Measurements from ENCODE around the gene RAB7A.

The RAB7A gene

DNA sequence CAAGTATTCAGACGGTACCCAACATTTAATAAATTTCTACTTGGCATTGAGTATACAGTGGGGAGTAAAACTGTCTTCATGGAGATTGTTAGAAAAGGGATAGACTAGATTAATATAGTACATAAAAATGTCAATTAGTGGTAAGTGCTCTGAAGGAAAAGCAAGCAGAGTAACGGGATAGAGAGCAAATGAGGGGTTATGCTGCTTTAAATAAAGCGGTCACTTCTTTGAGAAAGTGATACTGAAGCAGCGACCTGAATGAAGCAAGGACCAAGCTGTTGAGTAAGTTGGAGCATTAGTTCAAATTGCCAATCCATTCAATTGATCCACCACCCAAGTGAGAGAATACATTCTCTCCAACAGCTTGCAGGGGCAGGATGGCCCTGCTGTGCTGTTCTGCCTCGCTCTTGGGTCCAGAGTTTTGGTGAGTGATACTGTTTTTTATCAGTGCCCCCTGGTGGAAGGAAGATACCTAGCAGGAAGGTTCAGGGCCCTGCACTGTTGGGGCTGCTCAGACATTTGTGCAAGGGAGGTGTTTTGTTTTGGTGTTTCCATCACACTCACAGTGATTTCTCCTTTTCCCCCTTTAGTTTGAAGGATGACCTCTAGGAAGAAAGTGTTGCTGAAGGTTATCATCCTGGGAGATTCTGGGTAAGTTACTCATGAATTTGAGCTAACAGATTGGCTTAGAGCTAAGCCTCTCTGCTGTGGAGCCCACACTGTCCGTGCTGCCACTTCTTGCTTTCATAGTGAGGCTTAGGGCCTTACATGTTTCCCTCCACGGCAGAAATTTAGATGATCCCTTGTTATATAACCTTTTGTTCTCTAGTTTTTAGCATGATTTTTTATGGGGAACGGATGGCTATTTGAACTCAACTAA is 69.0 kb downstream of the RAB7A start:
- TF ChIP-seq, protein P1, sequence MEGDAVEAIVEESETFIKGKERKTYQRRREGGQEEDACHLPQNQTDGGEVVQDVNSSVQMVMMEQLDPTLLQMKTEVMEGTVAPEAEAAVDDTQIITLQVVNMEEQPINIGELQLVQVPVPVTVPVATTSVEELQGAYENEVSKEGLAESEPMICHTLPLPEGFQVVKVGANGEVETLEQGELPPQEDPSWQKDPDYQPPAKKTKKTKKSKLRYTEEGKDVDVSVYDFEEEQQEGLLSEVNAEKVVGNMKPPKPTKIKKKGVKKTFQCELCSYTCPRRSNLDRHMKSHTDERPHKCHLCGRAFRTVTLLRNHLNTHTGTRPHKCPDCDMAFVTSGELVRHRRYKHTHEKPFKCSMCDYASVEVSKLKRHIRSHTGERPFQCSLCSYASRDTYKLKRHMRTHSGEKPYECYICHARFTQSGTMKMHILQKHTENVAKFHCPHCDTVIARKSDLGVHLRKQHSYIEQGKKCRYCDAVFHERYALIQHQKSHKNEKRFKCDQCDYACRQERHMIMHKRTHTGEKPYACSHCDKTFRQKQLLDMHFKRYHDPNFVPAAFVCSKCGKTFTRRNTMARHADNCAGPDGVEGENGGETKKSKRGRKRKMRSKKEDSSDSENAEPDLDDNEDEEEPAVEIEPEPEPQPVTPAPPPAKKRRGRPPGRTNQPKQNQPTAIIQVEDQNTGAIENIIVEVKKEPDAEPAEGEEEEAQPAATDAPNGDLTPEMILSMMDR (IDR thresholded peaks at IDR 0.05; ENCODE audit: low read depth, low read length), result peak; percentile 78
- peak; percentile 59 for DNase-seq (ENCODE audit: low read depth, low spot score)
- in situ Hi-C loops (cut with HindIII; ENCODE audit: low sequenced_read_pairs), result no loop called here
- no peak overlapping the region for H3K4me3 ChIP-seq (ENCODE audit: low read depth, low read length)

GRCh38 chr3:128799653-128800052 is 73.7 kb downstream of the RAB7A start:
- no peak overlapping the region for H3K4me3 ChIP-seq (ENCODE audit: low read depth, low read length)
- in situ Hi-C loops (cut with HindIII; ENCODE audit: low sequenced_read_pairs), result no loop called here
- TF ChIP-seq, protein P1 (IDR thresholded peaks at IDR 0.05; ENCODE audit: low read depth, low read length), result no peak
- no peak for DNase-seq (ENCODE audit: low read depth, low spot score)

- in situ Hi-C loops (cut with HindIII; ENCODE audit: low sequenced_read_pairs), result no loop called here
- TF ChIP-seq, protein P1 (IDR thresholded peaks at IDR 0.05; ENCODE audit: low read depth, low read length), result no peak
- H3K4me3 ChIP-seq (ENCODE audit: low read depth, low read length), result no peak overlapping the region
- DNase-seq (ENCODE audit: low read depth, low spot score), result peak; percentile 74
Observed at GRCh38 chr3:128800241-128801187, 74.5 kb downstream of the RAB7A start.

- no peak overlapping the region for H3K4me3 ChIP-seq (ENCODE audit: low read depth, low read length)
- DNase-seq (ENCODE audit: low read depth, low spot score), result no peak
- in situ Hi-C loops (cut with HindIII; ENCODE audit: low sequenced_read_pairs), result no loop called here
- TF ChIP-seq, protein P1 (IDR thresholded peaks at IDR 0.05; ENCODE audit: low read depth, low read length), result no peak
Observed at GRCh38 chr3:128801779-128802380, 75.9 kb downstream of the RAB7A start.

DNA sequence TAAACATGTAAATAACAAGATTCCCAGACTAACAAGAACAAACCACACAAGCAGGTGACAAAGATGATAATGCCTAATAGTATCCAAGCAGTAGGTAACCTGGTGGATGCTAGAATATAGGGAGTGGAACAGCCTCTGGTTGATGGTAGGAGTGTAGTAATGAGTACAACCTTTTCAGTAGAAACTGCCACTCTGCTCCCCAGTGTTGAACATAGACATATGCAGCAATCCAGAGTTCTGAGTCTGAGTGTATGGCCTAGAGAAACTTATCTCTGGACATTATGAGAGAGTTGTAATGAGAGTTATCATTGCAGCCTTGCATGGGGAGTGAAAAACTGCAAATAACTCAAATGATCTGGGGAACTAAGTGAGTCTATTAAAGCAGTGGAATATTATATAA is 77.3 kb downstream of the RAB7A start:
- DNase-seq (ENCODE audit: low read depth, low spot score), result no peak
- TF ChIP-seq, protein P1 (IDR thresholded peaks at IDR 0.05; ENCODE audit: low read depth, low read length), result no peak
- no peak overlapping the region for H3K4me3 ChIP-seq (ENCODE audit: low read depth, low read length)
- in situ Hi-C loops (cut with HindIII; ENCODE audit: low sequenced_read_pairs), result no loop called here

Measured in astrocyte of the spinal cord (primary cell).